SJCRH30 (cell line): ENCODE data around the gene INO80E. TPM values are rescaled to one million over a fixed set of nuclear protein-coding genes. Genes with fewer than 3 reads are reported as not detected.

ENCODE experiments used
- DNase-seq, 2 experiments: peaks; one replicate each; pipeline ENCODE4 v3.0.0-alpha.2; 2015 to 2020
- H3K27ac ChIP-seq: fragments of 250-450 bp; sonication (Bioruptor Pico); 2 replicates; pipeline ENCODE4 v1.5.1; 2020; ENCODE audit warnings: mild to moderate bottlenecking, moderate library complexity
- H3K27me3 ChIP-seq: fragments of 250-450 bp; sonication (Bioruptor Pico); 2 replicates; pipeline ENCODE4 v1.5.1; 2020; ENCODE audit warnings: mild to moderate bottlenecking, moderate library complexity
- H3K36me3 ChIP-seq: fragments of 250-450 bp; sonication (Bioruptor Pico); 2 replicates; pipeline ENCODE4 v1.5.1; 2020; ENCODE audit warnings: mild to moderate bottlenecking, moderate library complexity
- H3K4me1 ChIP-seq: fragments of 250-450 bp; sonication (Bioruptor Pico); 2 replicates; pipeline ENCODE4 v1.5.1; 2020; ENCODE audit warnings: mild to moderate bottlenecking, moderate library complexity
- H3K4me3 ChIP-seq: fragments of 250-450 bp; sonication (Bioruptor Pico); 2 replicates; pipeline ENCODE4 v1.5.1; 2020; ENCODE audit warnings: mild to moderate bottlenecking, moderate library complexity
- H3K9me3 ChIP-seq: fragments of 250-450 bp; sonication (Bioruptor Pico); replicated peaks from 2 replicates; pipeline ENCODE4 v1.5.1; 2020; ENCODE audit warnings: mild to moderate bottlenecking, moderate library complexity
- total RNA-seq: library from RNA; depleted of rRNA; stranded (reverse); fragments of >200 nt; shearing (Covaris generic); gene quantifications from 2 replicates; pipeline ENCODE4 v1.2.3, GENCODE V29; 2014

INO80E gene
- total RNA-seq, 1 experiment from 2014 or later: 54.5 TPM

DNA sequence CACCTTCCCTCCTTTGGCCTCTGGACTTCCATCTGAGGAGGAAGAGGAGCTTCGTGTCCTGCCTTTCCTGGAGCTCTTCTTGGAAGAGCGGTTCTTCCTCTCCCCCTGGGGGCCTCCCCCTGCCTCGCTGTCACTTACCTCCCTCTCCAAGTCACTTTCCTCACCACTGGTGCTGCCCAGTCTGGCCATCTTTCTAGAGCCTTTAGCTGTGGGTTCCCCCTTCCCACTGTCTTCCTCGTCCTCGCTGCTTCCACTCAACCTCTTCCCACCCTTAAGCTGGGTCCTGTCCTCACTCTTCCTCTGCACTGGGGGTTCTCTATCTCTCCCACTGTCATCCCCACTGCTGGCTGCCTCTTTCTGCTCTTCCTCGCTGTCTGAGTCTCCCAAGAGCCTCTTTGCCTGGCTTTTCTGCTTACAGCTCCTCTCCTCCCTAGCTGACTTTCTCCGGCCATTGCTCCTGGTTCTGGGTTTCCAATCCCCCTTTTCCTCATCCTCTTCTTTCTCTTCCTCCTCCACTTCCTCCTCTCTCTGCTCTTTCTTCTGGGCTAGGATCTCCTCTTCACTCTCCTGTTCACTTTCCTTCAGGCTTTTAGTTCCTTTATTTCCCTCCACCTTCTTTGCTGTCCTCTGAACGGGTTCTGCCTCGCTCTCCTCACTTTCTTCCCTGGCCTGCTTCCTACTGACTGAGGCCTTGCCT is 2.0 kb upstream of the INO80E start:
- no peak overlapping the region for H3K4me3 ChIP-seq
- no peaks in the 10 kb centered on the region for H3K4me1 ChIP-seq
- H3K27me3 ChIP-seq: no peaks in the 10 kb centered on the region
- DNase-seq: no peak
- no peak overlapping the region for H3K27ac ChIP-seq
- H3K9me3 ChIP-seq: no peaks in the 10 kb centered on the region
- peaks cover 9% of the 10 kb centered on the region for H3K36me3 ChIP-seq

DNA sequence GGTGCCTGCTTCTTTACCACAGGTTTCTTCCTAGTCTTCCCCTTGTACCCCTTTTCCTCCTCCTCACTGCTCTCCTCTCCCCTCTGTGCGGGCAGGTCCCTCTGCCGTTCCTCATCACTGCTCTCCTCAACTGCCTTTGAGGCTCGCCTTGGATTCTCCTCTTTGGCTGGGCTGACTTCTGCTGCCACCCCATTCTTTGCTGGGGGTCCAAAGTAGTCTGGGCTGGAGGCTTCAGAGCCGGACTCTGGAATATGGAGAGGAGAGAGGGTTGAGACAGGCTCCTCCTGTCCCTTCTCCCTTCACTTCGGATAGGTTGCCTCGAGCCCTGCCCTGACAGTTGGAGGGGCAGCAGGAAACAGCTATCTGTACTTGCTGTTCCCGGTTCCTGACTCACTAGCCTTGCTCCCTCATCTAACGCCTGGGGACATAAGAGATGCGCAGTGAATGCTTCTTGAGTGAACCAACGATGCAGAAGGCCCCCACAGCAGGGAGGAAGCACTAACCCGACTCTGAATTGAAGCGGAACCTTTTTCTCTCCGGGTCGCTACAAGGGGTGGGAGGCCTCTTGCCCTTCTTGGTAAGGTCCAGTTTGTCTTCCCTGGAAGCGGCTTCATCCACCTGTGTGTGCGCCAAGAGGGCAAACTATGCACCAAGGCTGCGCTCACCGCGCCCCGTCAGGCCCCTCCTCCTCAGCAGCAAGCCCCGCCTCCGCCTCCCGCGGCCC is 1.3 kb upstream of the INO80E start:
- Histone ChIP-seq H3K4me1 (no peaks in the 10 kb centered on the region), H3K36me3 (peaks cover 9% of the 10 kb centered on the region), H3K4me3 (peak overlapping the region; percentile 73), H3K9me3 (no peaks in the 10 kb centered on the region), H3K27ac (peak overlapping the region; percentile 96), H3K27me3 (no peaks in the 10 kb centered on the region)
- DNase-seq: no peak

DNA sequence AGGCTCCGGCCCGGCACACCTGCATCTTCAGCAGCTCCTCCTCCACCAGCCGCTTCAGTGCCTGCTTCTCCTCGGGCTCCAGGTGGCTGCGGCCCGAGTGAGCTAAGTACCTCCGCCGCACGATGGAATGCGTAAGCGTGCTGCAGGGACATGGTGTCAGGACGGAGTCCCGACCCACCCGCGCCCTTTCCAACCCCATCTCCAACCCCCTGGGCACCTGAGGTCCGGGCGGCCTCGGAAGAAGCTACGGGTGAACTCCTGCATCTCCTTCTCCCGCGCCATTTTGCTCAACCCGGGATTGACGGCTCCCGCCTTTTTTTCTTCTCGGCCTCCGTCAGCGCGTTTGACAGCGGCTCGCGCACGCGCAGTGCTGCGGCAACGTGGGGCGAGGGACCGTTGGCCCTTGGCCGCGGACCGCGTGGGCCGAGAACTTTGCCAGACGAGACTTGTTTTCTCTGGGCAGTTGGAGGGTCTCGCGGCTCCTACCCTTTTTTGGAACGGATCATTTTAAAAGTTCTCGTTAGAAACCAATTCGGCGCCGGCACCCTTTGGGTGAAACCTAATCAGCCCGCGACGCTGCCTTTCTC is 624 bp upstream of the INO80E start, which contains the start of gene HIRIP3:
Gene HIRIP3, minus strand, starts transcription at position 294 of the 587 bp plus-strand sequence. Its CDS starts 12 bp downstream, at position 282.
- Histone ChIP-seq H3K27me3 (no peaks in the 10 kb centered on the region), H3K4me3 (peak within 1 kb of the TSS; percentile 73), H3K27ac (peak within 1 kb of the TSS; percentile 96), H3K36me3 (peaks cover 5% of the 10 kb centered on the region), H3K9me3 (no peaks in the 10 kb centered on the region), H3K4me1 (no peaks in the 10 kb centered on the region)
- peak; percentile 85 to 87 for DNase-seq

DNA sequence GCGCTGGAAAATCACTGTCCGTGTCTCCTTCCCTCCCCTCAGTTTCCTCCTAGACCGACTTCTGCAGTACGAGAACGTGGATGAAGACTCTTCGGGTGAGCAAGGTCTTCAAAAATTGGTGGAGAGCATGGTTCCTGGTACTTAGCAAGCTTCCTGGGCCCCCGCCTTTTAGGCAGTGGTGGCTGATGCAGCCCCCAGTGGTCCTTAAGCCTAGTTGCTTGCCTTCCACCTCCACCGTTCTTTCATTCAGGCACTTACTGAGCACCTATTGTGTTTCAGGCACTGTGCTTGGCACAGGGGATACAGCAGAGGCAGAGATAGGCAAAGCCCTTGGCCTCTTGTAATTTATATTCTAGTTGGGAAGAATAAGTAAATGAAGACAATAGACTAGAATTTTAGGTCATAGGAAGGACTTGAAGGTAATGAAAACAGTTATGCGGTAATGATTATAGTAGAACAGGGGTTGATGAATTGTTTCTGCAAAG is 767 bp downstream of the INO80E start:
- Histone ChIP-seq H3K27ac (no peak overlapping the region), H3K27me3 (no peaks in the 10 kb centered on the region), H3K9me3 (no peaks in the 10 kb centered on the region), H3K4me1 (no peaks in the 10 kb centered on the region), H3K4me3 (peak overlapping the region; percentile 73), H3K36me3 (no peaks in the 10 kb centered on the region; the same call in 1 of the 2 replicates)
- DNase-seq: no peak

DNA sequence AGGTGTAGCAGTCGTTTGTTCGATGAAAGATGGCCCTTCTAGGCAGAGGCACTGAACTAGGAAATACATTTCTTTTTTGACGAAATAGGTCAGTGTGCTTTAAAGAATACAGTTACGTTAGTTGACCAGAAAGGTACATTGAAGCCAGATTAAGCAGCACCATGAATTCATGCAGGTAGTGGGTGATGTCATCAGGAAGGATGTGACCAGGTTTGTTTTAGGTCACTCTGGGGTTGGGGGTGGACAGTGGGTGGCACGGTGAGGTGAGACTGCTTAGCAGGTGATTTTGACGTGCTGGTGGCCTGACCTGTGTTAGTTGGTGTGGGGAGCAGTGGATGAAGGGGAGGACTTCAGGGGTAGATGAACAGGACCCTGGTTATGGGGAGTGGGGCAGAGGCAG is 3.6 kb downstream of the INO80E start:
- H3K36me3 ChIP-seq: no peaks in the 10 kb centered on the region
- H3K9me3 ChIP-seq: no peaks in the 10 kb centered on the region
- H3K4me1 ChIP-seq: no peaks in the 10 kb centered on the region
- no peak for DNase-seq
- H3K27ac ChIP-seq: no peak overlapping the region
- H3K4me3 ChIP-seq: no peak overlapping the region
- no peaks in the 10 kb centered on the region for H3K27me3 ChIP-seq

DNA sequence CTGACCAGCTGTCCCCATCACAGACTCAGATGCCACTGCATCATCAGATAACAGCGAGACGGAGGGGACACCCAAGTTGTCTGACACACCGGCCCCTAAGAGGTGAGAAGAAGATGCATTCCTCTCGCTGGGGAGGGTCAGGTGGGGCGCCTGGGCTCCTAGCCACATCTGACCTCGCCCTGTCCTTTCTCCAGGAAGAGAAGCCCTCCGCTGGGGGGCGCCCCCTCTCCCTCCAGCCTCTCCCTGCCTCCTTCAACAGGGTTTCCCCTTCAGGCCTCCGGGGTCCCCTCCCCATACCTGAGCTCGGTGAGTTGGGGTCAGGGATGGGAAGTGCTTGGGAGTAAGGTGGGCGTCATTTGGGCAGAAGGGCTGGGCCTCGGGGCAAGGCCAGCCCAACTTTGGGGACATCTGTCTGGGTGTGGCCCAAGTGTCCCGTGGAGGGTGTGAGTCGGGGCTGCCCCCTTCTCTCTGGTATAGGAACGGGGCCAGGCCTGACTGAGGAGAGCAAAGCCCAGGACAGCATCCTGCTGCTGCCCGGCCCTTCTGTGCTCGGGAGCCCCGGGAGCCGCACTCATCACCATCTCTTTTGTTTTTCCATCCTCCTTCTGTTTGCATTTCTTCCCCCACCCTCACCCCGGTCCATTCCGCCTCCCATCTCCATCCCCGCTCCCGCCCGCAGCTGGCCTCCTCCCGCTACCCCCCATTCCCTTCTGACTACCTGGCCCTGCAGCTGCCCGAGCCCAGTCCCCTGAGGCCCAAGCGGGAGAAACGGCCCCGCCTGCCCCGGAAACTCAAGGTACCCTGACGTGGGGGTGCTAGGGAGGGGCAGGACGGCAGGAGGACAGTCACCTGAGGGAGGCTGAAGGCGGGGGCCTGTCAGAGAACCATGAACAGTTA is 4.9 kb downstream of the INO80E start:
- Histone ChIP-seq H3K9me3 (no peaks in the 10 kb centered on the region), H3K4me1 (no peaks in the 10 kb centered on the region), H3K27ac (no peak overlapping the region), H3K4me3 (no peak overlapping the region), H3K27me3 (no peaks in the 10 kb centered on the region), H3K36me3 (no peaks in the 10 kb centered on the region)
- no peak for DNase-seq

DNA sequence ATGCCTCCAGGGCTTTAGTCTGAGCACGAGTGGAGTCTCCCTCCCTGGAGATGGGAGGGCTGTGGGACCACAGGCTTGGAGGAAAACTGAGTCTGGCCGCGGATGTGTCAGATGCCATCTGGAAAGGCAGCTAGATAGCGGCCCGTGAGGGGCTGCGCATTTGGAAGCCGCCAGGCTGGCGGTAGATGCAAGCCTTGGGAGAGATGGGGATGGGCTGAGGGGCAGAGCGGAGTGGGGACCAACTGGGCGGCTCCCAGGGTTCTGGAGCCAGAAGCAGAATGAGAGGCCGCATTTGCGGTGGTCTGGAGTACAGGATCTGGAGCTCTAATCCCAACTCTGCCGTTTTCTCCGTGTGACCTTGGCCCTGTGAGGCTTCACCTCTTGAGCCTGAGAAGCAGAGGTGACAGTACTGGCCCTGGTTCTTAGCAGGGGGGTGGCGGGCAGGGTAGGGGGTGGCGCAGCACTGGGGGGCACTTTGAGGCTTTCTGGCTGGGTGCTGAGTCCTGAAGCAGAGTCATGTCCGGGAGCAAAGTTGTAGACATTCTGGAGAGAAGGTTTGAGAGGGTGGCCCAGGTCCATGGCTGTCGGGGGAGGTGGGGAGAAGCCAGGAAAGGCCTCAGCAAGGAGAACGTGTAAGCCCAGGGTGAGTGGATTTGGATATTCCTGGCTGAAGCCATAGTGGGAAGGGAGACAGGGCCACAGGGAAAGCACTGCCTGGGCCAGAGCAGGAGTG is 6.7 kb downstream of the INO80E start:
- DNase-seq: no peak
- H3K4me3 ChIP-seq: no peak overlapping the region
- H3K27ac ChIP-seq: no peak overlapping the region
- H3K4me1 ChIP-seq: no peaks in the 10 kb centered on the region
- no peaks in the 10 kb centered on the region for H3K36me3 ChIP-seq
- H3K27me3 ChIP-seq: no peaks in the 10 kb centered on the region
- no peaks in the 10 kb centered on the region for H3K9me3 ChIP-seq

DNA sequence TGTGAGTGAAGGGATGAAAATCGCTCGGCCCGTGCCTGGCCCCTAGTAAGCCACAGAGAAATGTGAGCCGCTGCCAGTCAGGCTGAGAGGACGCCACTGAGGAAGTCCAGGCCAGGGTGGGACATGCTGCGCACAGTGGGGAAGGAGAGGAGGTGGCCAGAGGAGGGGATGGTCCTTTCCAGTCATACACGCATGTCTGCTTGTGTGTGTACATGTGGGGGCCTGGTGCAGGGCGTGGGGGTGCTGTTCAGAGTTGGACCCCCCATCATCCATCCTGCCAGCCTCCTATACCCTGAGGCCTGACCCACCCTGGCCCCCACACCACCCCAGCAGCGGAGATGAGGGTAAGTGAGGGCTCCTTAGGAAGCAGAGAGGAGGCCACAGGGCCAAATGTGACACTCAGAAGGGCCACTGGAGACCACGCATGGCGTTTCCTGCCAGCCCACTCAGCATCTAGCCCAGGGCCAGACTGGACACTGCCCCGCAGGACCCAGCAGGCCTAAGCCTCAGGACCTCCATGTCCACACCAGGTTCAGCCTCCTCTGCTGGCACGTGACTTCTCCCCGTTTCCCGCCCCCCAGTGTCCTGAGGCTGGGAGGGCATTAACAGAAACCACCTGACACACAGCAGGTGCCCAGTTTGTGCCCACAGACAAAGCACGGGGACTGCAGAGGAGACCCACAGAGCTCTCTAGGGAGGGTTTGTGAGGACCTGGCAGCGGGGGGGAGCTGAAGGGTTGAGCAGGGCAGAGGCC is 7.8 kb downstream of the INO80E start:
- H3K9me3 ChIP-seq: no peaks in the 10 kb centered on the region
- H3K27ac ChIP-seq: no peak overlapping the region
- no peak overlapping the region for H3K4me3 ChIP-seq
- no peaks in the 10 kb centered on the region for H3K27me3 ChIP-seq
- no peaks in the 10 kb centered on the region for H3K36me3 ChIP-seq
- no peaks in the 10 kb centered on the region for H3K4me1 ChIP-seq
- DNase-seq: no peak

DNA sequence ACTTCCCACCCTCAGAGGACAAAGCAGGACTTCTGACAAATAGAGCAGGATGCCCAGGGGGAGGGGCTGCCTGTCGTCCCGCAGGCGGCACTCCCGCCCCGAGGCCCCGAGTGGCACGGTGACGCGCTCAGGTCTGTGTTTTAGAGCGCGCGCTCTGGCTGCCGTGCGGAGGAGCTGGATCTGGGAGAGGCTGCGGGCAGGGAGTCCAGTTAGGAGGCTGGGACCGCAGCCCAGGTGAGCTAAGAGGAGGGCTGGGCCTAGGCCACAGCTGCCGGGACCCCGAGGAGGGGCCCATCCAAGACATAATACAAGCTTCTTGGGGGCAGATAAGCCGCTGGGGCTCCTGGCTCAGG is 8.4 kb downstream of the INO80E start:
- no peak overlapping the region for H3K4me3 ChIP-seq
- no peaks in the 10 kb centered on the region for H3K9me3 ChIP-seq
- H3K4me1 ChIP-seq: no peaks in the 10 kb centered on the region
- DNase-seq: no peak
- H3K36me3 ChIP-seq: no peaks in the 10 kb centered on the region
- no peak overlapping the region for H3K27ac ChIP-seq
- peaks cover 5% of the 10 kb centered on the region; the same call in 1 of the 2 replicates for H3K27me3 ChIP-seq

DNA sequence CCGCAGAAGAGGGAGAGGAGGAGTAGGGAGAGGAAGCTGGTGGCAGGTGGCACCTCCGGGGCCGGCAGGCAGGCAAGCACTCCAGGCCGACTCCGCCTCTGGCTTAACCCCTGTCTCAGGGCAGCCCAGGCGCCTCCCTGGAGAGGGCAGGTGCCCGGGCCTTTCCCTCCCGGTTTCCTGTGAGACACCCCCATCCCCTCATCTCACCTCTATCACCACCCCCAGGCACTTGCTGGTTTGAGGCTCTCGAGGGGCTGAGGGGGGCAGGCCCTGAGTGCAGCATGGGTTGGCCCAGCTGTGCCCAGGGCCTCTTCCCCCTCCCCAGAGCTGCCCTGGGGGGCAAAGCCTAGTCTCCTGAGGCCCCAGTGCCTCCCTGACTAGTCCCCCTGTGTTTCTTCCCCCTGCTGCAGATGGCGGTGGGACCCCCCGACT is 8.8 kb downstream of the INO80E start:
- H3K4me1 ChIP-seq: no peaks in the 10 kb centered on the region
- H3K9me3 ChIP-seq: no peaks in the 10 kb centered on the region
- no peak overlapping the region for H3K4me3 ChIP-seq
- no peak overlapping the region for H3K27ac ChIP-seq
- no peak for DNase-seq
- H3K36me3 ChIP-seq: no peaks in the 10 kb centered on the region
- peaks cover 7% of the 10 kb centered on the region; the same call in 1 of the 2 replicates for H3K27me3 ChIP-seq

DNA sequence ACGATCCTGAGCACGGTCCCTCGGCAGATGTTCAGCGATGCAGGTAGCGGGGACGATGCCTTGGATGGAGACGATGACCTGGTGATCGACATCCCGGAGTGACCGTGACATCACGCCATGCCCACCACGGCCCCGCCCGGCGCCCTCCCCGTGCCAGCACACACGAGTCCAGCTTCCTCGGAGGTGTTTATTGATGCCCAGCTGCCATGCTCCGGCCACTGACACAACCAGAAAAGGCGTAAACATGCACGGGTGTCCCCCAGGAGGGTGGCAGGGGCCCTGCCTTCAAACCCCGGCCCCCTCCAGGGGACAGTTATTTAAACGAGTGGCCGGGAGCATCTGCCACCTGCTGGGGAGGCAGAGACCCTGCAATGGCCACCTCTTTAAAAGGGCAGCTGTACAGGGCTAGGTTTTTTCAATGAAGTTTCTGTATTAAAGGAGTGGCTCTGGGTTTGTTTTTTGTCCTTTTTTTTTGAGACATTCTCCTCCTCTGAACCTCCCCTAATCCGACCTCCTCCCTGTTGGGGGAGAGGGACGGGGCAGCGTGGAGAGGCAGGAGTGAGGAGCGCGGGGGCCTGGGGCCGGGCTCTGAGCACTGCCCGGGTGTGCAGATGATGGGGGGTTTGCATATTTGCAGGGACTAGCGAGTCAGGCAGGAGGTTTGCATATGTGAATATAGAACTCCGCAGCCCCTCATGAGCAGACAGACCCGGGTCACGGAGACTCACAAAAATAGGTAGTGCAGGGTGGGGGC is 9.5 kb downstream of the INO80E start:
- peak; percentile 26 to 42 for DNase-seq
- H3K9me3 ChIP-seq: no peaks in the 10 kb centered on the region
- no peaks in the 10 kb centered on the region for H3K4me1 ChIP-seq
- H3K4me3 ChIP-seq: no peak overlapping the region
- H3K27ac ChIP-seq: no peak overlapping the region
- H3K27me3 ChIP-seq: peaks cover 11% of the 10 kb centered on the region; the same call in 1 of the 2 replicates
- H3K36me3 ChIP-seq: no peaks in the 10 kb centered on the region

DNA sequence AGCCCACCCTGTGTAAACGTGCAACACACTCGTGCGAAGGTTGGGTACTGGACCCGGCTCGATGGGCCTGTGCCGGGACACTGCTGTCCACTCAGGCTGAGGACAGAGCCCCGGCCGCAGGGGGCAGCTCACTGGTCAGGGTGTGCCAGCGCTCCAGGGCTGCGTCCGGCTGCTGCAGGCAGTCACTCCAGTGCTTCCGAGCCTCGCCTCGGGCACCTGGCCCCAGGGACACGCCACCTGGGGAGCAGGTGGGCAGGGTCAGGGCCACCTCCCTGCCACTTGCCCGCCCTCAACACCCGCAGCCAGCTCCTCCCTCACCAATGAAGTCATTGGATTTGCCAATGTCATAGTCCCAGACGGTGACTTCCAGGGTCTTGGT is 10.0 kb downstream of the INO80E start:
- Histone ChIP-seq H3K4me1 (no peaks in the 10 kb centered on the region), H3K36me3 (no peaks in the 10 kb centered on the region), H3K27me3 (peaks cover 11% of the 10 kb centered on the region; the same call in 1 of the 2 replicates), H3K9me3 (no peaks in the 10 kb centered on the region), H3K27ac (no peak overlapping the region), H3K4me3 (no peak overlapping the region)
- no peak for DNase-seq
